Measurements from ENCODE around the gene FBXO24.
A peak's percentile ranks its signal among the peaks of the same experiment; 100 is the strongest.

FBXO24 gene

DNA sequence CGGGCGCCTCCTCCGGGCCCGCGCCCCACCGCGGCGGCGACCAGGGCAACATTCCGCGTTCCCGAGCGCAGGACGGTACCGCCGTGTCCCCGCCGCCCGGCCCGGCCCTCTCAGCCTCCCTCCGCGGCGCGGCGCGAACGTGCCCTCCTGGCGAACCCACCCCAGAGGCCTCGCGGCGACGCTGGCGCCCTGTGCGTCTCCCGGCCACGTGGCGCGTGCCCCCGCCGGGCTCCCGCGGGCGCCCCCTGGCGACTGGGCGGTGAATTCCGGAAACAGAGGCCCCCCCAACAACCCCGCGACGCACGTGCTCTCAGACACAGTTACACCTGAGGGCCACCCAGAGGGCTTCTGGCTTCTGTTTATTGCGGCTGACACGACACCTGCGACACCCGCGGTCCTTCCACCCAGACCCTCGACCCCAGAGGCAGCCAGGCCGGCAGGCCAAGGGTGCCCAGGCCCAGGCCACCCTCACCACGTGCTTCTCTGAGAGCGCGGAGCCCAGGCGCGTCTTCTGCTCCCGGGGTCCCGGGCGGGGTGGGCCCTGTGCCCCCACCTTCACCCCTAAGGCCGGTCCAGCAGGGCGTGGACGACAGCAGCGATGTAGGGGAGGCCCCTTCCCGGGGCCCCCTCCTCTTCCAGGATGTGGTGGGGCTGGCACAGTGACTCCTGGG is 12.3 kb upstream of the FBXO24 start, which contains the start of gene SAP25:
Gene SAP25, minus strand, starts transcription at position 210 of the 671 bp plus-strand sequence. Its CDS starts 158 bp downstream, at position 52.
- no peak for DNase-seq (ENCODE audit: low read depth in 2 of 2)

DNA sequence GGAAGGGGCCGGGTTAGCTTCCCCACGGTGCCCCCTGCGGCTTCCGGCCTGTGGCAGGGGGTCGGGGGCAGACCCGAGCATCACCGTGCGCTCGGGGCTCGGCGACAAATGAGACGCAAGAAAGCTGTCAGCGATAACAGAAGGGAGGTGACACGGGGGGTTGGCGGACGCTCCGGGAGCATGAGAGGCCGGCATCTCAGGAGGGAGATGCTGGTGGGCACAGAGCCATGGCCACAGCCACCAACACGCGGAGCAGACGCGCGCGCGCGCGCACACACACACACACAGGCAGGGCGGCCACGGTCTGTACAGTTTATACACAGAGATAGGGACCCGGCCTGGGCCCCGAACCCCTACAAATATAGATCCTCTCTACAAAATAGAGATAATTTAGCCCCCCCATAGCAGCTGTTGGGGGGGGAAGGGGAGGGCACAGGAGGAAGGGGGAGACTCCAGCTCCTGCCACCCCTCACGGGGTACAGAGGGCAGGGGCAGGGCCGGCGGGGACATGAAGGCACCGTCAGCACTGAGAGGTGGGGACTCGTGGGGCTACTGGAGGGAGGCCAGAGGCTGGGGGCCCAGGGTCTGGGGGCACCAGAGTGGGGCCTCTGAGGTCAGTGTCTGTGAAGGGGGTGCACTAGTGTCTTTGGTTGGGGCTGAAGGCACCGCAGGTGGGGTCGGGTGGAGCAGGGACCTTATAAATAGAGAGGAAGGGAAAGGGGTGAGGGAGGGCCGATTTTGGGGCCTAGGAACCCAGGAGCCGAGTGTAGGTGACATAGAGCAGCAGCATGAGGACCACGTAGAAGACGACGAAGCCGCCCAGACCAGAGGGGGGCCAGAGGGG is 11.5 kb upstream of the FBXO24 start:
- DNase-seq (ENCODE audit: low read depth in 2 of 2) = no peak

DNA sequence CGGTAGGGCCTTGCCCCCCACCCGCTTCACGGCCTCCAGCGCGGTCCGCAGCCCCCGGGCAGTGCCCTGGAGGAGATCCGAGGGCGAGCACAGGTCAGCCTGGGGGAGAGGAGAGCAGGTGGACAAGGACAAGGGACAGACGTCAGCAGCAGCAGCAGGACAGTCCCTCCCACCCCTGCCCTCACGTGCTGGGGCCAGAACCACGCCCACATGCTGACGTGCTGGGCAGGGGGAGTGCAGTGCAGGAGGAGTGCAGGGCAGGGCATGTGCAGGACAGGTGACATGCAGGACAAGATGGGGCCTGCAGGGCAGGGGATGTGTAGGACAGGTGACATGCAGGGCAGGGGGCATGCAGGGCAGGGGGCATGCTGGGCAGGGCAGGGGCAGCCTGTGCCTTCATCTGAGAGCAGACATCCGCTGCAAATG is 10.9 kb upstream of the FBXO24 start:
- no peak for DNase-seq (ENCODE audit: low read depth in 2 of 2)

DNA sequence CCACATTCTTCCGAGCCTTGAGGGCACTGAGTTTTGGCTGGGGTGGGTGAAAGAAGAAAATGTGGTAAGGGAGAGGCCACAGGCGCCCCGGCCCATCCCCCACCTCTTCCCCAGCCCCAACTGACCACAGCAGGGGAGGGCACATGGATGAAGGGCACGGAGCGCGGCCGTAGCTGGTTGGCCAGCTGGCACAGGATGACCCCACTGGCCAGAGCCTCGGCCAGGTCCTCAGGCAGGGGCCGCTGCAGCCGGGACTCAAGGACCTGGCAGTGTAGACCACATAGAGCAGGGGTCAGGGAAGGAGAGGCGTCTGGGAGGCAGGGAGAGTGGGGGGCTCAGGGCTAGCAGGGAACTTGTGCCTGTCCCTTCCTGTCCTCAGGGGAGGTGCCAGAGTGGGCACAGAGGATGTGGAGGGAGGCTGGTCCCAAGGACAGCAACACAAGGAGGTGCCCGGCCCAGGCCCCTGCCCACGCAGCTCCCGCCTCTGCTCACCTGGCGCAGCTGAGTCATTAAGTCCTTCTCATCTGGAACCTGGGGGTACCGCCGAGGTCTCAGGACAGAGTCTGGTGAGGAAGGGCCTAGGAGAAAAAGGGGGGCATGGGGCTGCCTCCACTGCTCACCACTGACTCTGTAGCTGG is 10.3 kb upstream of the FBXO24 start:
- no peak for DNase-seq (ENCODE audit: low read depth in 2 of 2)

DNA sequence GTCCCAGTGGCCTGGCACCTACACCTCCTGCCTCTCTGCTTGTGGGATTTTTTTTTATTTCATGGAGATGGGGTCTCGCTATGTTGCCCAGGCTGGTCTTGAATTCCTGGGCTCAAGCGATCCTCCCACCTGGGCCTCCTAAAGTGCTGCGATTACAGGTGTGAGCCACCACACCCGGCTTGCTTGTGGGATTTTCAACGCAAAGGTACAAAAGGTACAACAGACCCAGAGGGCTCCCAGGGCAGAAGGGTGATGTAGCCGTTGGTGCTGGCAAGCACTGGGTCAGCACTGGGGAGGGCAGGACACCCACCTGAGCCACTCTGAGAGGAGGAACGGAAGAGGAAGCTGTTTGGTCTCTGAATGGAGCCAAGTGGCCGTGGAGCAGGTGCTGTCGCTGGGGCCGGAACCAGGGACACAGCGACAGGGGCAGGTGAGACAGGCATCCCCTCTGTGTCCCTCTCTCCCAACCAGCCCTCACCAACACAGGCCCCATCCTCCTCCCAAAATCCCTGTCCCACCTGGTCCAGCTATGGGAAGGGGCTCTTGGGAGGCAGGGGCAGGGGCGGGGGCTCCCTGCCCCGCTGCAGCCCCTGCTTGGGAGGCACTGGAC is 9.6 kb upstream of the FBXO24 start:
- no peak for DNase-seq (ENCODE audit: low read depth in 2 of 2)

DNA sequence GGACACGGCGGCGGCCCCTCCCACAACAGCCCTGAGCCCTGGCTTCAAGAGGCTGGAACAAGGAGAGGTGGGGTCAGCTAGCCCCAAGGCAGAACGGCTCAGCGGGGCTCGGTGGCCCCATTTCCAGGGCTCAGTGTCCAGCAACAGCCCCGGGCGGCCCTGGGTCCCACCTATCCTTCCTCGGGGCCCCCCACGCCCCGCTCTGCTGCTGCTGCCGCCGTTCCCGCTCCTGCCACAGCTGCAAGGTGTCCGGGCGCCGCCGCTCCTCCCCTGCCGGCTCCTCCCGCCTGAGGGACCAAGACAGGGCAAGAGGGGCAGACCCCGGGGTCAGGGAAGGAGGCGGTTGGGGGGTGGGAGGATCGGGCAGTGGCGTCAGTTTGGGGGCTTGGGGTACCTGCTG is 9.0 kb upstream of the FBXO24 start:
- no peak for DNase-seq (ENCODE audit: low read depth in 2 of 2)

DNA sequence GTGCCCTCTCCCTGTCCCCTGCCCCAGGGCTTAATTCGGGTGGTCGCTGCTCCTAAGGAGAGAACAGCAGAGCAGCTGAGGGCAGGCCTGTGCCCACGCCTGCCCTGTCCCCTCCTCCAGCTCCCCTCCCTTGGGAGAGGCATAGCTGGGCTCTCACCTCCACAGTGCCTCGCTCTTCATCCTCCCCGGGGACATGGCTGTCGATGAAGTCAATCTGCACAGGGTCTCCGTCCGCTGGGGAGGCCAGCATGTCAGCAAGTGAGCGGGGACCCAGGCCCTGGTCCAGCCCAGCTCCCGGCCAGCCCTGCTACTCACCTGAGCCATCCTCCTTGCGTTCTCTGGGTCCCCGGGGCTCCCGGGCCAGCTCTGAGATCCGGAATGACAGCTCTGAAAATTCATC is 8.6 kb upstream of the FBXO24 start:
- DNase-seq (ENCODE audit: low read depth in 2 of 2) = no peak

DNA sequence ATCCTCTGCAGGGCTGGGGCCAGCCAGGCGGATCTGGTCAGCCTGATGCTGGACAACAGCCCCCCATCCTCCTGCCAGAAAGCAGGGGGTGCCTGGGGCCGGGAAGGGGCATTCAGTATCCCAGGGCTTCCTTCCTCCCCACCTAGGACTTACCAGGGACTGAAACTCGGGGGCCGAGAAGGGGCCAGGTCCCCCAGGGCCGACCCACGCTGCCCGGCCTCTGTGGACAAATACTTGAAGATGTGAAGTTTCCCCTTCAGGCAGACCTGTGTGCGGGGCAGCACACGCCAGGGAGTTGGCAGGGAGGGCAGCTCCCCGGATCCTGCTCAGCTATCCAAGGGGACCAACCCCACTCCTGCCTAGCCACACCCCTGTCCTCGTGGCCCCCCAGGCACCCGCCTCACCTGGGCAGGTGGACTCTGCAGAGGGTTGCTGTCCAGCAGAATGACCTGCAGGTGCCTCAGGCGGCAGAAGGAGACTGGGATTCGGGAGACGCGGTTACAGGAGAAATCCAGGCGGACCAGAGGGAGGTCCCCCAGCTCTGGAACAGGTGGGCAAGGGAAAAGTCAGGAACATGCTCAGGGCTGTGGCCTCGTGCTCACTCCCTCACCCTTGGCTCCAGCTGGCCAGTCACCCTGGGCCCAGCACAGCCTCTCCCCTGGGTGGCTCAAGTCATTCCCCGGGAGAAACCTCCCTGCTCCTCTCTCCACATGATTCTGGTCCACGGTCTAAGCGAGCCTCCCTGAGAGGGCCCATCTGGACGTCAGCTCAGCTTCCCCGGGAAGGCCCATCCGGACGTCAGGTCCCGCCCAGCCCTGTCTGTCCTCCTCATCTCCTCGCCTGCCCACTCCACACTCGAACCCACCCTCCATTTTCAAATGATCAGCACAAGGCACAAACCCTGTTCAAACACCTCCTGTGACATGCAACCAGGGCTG is 7.6 kb upstream of the FBXO24 start:
- no peak for DNase-seq (ENCODE audit: low read depth in 2 of 2)

DNA sequence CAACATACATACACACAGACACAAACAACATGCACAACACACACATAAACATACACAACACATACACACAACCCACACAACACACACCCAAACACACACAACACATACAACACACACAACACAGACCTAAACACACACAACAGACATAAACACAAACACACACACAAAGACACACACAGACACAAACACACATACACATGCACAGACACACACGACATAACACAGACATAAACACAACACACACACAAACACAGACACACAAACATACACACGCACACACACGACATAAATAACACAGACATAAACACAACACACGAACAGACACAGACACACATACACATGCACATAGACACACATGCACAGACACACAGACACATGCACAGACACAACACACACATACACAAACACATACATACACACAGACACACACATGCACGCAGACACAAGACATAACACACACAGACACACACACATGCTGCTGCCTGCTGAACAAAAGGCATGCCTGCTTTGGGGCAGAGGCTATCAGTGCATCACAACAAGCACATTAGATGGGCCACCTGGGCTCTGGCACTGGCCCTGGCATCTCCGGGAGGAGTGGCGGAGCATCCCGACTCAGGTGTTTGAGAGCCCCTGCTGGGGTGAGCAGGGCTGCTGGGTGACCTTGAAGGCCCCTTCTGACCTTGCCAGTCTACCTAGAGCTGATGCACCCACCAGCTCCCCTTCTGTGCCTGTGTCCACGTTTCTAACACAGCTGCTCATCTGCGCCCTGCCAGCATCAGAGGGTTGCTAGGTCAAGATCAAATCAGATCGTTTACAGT is 5.5 kb upstream of the FBXO24 start:
- DNase-seq (ENCODE audit: low read depth in 2 of 2) = no peak

DNA sequence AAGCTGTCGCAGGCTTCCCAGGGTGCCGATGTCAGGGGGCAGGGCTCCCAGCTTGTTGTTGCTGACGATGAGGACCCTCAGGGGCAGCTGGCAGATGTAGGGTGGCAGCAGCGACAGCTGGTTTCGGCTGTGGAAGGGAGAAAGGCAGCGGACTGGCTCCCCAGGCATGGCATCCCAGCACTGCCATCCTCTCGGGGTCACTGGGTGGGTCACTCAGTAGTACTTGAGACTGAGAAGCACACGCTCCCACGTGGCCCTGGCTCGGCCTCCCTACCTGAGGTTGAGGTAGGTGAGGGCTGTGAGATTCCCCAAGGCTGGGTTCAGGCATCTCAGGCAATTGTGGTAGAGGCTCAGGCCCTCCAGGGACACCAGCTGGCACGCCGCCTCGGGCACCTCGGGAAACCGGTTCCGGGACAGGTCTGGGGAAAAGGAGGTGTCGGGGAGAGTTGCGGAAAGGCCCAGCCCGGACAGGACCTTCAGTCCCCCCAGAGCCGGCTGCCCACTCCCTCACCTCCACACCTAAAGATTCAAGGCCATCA is 4.0 kb upstream of the FBXO24 start:
- no peak for DNase-seq (ENCODE audit: low read depth in 2 of 2)

DNA sequence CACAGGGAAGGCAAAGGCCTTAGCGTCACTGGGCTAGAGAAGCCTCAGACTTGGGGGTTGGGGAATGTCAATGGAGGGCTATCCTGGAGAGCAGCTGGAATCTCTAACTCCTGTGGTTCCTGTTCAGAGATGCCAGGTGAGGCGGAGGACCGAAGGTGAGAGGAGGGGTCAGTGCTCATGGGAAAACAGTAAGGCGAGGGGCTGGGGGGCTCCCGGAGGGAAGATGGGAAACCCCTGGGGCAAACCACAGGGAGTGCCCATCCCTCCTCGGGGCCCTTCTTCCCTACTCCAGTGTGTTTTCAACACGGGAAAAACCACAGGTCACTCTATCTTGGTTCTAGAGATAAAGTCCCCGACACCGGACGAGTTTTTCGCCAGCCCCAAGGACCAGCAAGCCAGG is 3.5 kb upstream of the FBXO24 start:
- no peak for DNase-seq (ENCODE audit: low read depth in 2 of 2)

DNA sequence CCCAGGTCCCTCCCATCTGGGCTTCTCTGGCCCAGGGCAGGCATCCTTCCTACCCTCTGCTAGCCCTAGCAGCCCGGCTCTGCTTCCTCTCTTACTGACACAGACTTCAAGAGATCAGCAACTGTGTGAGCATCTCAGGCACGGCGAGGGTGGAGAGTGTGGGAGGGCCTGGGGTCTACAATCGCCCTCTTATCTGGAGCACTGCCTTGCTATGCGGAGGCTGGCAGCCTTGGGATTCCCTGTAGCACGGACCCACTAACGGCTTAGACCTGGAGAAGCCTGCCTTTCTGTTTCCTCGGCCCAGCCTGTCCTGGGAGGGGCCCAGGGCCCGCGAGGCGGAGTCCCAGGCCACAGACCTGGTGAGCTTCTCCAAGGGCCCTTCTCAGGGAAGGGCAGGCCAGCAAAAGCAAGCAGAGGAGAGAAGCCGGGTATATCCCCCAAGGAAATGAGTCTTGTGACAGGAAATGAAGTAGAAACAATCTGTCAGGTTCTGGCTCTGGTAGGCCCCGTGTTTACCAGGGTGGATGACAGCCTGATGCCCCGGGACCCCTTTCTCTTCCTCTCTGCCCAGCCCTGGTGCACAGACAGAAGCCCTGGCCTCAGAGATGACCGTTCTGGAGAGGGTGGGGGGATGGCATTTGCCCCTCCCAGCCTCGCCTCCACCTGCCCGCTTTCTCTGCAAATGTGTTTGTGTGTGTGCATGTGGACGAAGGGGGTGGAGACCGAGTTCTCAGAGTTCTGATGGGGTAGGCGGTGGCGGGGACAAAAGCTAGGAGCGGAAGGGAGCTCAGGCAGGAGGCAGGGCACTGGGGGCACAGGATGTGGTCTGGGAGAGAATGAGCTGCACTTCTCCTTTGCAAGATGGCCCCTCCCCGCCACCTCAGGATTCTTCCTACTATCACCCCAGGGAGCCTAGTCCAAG is 2.7 kb upstream of the FBXO24 start:
- peak; percentile 47 to 64 for DNase-seq (ENCODE audit: low read depth in 2 of 2)

DNA sequence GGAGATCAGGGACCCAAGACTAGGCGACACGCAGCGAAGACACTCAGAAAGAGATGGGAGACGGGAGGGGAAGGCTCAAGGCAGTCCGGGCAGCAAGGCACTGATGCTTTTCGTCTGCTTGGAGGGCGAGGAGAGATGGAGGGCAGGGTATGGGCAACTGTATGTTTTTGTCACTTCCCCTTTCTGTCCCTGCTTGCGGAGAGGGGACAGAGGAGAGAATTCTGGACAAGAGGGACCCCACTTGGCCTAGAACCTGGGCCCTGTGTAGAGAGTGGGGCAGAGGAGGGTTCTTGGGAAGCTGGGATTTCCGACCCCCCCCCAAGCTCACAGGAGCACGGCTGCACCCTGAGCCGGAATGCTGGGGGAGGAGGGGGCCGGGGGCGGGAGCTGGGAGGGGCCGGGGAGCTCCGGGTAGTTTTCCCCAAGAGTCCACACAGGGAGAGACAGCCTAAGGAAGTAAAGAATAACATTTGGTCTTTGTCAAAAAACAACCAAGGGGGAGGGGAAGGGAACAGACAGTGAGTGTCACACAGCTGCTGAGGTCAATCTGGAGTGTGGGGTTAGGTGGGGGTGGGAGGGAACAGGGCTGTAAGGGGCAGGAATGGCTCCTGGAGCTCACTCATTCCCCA is 2.0 kb upstream of the FBXO24 start:
- no peak for DNase-seq (ENCODE audit: low read depth in 2 of 2)

DNA sequence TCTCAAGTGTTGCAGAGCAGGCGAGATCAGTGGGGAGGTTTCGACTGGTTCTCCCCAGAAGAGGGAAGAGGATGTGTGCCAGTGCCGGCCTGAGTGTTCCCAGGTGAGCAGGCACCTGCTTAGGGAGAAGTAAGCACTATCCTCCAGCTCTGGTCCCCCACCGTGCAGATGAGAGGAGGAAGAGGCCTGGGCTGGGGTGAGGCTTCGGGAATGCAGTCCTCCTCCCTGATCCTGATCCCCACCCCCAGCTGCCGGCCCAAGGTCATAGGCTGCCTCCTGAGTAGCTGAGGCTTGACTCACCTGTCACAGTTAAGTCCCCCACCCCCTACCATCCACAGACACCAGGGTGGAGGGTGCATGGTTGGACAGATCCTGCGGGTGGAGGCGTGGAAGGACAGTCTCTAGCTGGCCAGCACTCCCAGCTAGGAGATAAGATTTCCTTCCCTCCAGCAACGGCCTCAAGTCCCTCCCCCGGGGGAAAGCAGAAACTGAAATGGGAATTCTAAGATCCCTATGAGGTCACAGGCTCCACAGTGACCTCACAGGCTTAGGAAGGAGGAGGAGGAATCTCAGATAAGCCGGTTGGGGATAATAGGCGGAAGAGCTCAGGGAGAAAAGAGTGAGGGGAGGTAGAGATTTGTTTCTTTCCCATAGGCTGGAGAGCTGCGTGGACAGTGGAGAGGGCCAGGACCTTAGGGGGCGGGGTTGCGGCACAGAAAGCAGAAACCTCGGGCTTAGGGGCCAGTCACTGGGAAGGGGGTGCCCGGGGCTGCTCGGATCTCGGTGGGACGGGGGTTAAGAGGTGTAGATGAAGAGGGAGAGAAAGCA is 1.2 kb upstream of the FBXO24 start:
- no peak for DNase-seq (ENCODE audit: low read depth in 2 of 2)

DNA sequence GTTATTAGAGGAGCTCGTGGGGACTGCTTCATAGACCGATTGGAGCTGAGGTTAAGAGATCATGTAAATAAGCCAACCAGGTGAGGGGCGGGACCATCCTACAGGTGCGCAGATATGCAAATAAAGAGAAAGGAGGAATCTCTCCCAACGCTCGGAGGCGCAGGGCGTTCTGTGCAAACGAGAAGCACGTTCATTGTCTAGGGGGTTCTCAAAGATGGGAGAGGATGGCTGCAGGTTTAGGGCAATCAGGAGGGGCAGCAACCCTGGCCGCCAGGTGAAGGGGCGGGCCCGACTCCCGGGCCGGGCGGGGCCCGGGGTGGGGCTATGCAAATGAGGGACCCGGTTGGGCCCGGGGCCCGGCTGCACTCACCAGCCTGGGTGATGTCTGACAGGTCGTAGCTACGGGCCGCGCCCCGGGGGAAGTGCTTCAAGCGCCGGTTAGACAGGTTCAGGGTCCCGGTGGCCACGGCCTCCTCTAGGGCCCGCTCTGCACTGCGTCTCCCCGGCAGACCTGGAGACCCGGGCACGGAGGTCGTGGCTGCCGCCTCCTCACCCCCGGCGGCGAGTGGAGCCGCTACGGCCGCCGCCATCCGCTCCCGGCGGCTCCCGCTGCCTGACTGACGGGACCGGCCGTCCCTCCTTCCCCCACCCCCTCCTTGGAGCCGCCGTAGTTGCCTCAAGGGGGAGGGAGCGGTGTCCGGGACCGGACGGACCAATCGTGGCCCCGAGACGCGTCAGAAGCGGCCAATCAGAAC is 440 bp upstream of the FBXO24 start, which contains the start of gene LRCH4:
Gene LRCH4, minus strand, starts transcription at position 619 of the 755 bp plus-strand sequence. Its CDS starts 29 bp downstream, at position 590.
- peak in 1 of 2 donors; percentile 39 for DNase-seq (ENCODE audit: low read depth in 2 of 2)

DNA sequence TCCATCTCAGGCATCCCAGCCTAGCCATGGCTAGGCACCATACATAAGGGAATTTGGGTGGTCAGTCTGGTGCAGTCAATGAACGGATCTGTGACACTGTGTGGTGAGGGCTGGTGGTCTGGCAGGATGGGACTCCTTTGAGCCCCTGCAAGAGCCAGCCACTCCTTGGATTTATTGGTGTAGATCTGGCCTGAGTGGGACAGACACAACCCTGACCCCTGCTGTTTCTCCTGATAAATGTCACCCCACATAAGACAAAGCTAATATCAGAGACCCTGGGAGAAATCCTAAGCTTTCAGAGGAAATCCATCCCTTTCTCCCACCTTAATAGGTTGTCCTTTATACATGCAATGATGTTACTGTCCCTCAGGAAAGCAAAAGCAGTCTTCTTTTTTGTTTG is 2.3 kb downstream of the FBXO24 start:
- DNase-seq (ENCODE audit: low read depth in 2 of 2) = no peak

Data from activated CD4-positive, alpha-beta T cell treated with anti-CD3 and anti-CD28 coated beads for 24 hours (primary cell).